ENCODE results near the gene OR1D5. TPM values are rescaled to one million over a fixed set of nuclear protein-coding genes. Genes with fewer than 3 reads are reported as not detected.

The OR1D5 gene
- total and polyA plus RNA-seq, 2 donors from 2014 or later: not detected

GRCh38 chr17:3037259-3037658 is 26.1 kb downstream of the OR1D5 start:
- Histone ChIP-seq H3K36me3 (ENCODE audit: control insufficient read depth in 2 of 3, insufficient read depth in 3 of 3, low read length in 3 of 3) (no peaks in the 10 kb centered on the region), H3K4me3 (ENCODE audit: low read length in 3 of 3) (no peak overlapping the region), H3K27me3 (ENCODE audit: control insufficient read depth, insufficient read depth, low read length) (no peaks in the 10 kb centered on the region), H3K4me1 (ENCODE audit: control insufficient read depth in 2 of 3, insufficient read depth in 2 of 3, low read depth in 1 of 3, low read length in 3 of 3) (no peaks in the 10 kb centered on the region), H3K9ac (ENCODE audit: low read length in 3 of 3) (no peak overlapping the region), H3K9me3 (ENCODE audit: control insufficient read depth in 2 of 3, insufficient read depth in 1 of 3, low read length in 3 of 3) (no peaks in the 10 kb centered on the region), H3K27ac (ENCODE audit: low read depth in 2 of 2, low read length in 2 of 2) (no peak overlapping the region)
- intact Hi-C loops (cut with DNase I): no loop called here
- no peak for TF ChIP-seq CTCF (IDR thresholded peaks at IDR 0.05; ENCODE audit: borderline replicate concordance, extremely low read depth, insufficient read depth)
- DNase-seq: no peak
- no peak for FAIRE-seq

- Histone ChIP-seq H3K36me3 (ENCODE audit: control insufficient read depth in 2 of 3, insufficient read depth in 3 of 3, low read length in 3 of 3) (no peaks in the 10 kb centered on the region), H3K9ac (ENCODE audit: low read length in 3 of 3) (no peak overlapping the region), H3K4me3 (ENCODE audit: low read length in 3 of 3) (no peak overlapping the region), H3K27ac (ENCODE audit: low read depth in 2 of 2, low read length in 2 of 2) (no peak overlapping the region), H3K9me3 (ENCODE audit: control insufficient read depth in 2 of 3, insufficient read depth in 1 of 3, low read length in 3 of 3) (no peaks in the 10 kb centered on the region), H3K4me1 (ENCODE audit: control insufficient read depth in 2 of 3, insufficient read depth in 2 of 3, low read depth in 1 of 3, low read length in 3 of 3) (no peaks in the 10 kb centered on the region), H3K27me3 (ENCODE audit: control insufficient read depth, insufficient read depth, low read length) (no peaks in the 10 kb centered on the region)
- intact Hi-C loops (cut with DNase I): no loop called here
- FAIRE-seq (no peak), DNase-seq (no peak)
- no peak for TF ChIP-seq CTCF (IDR thresholded peaks at IDR 0.05; ENCODE audit: borderline replicate concordance, extremely low read depth, insufficient read depth)
Observed at GRCh38 chr17:3036800-3037199, 26.6 kb downstream of the OR1D5 start.

- FAIRE-seq (no peak), DNase-seq (no peak)
- H3K4me3 ChIP-seq (ENCODE audit: low read length in 3 of 3): no peak overlapping the region
- H3K9me3 ChIP-seq (ENCODE audit: control insufficient read depth in 2 of 3, insufficient read depth in 1 of 3, low read length in 3 of 3): no peaks in the 10 kb centered on the region
- no peak for TF ChIP-seq CTCF (IDR thresholded peaks at IDR 0.05; ENCODE audit: borderline replicate concordance, extremely low read depth, insufficient read depth)
- H3K27ac ChIP-seq (ENCODE audit: low read depth in 2 of 2, low read length in 2 of 2): no peak overlapping the region
- H3K4me1 ChIP-seq (ENCODE audit: control insufficient read depth in 2 of 3, insufficient read depth in 2 of 3, low read depth in 1 of 3, low read length in 3 of 3): no peaks in the 10 kb centered on the region
- H3K27me3 ChIP-seq (ENCODE audit: control insufficient read depth, insufficient read depth, low read length): no peaks in the 10 kb centered on the region
- intact Hi-C loops (cut with DNase I): no loop called here
- no peak overlapping the region for H3K9ac ChIP-seq (ENCODE audit: low read length in 3 of 3)
- no peaks in the 10 kb centered on the region for H3K36me3 ChIP-seq (ENCODE audit: control insufficient read depth in 2 of 3, insufficient read depth in 3 of 3, low read length in 3 of 3)
Observed at GRCh38 chr17:3035968-3036280, 27.5 kb downstream of the OR1D5 start.

- no peaks in the 10 kb centered on the region for H3K27me3 ChIP-seq (ENCODE audit: control insufficient read depth, insufficient read depth, low read length)
- H3K9me3 ChIP-seq (ENCODE audit: control insufficient read depth in 2 of 3, insufficient read depth in 1 of 3, low read length in 3 of 3): no peaks in the 10 kb centered on the region
- intact Hi-C loops (cut with DNase I): no loop called here
- no peak overlapping the region for H3K4me3 ChIP-seq (ENCODE audit: low read length in 3 of 3)
- H3K9ac ChIP-seq (ENCODE audit: low read length in 3 of 3): no peak overlapping the region
- no peak for FAIRE-seq
- peak in 1 of 5 donors; percentile 56 for DNase-seq
- TF ChIP-seq CTCF (IDR thresholded peaks at IDR 0.05; ENCODE audit: borderline replicate concordance, extremely low read depth, insufficient read depth): no peak
- H3K36me3 ChIP-seq (ENCODE audit: control insufficient read depth in 2 of 3, insufficient read depth in 3 of 3, low read length in 3 of 3): no peaks in the 10 kb centered on the region
- no peaks in the 10 kb centered on the region for H3K4me1 ChIP-seq (ENCODE audit: control insufficient read depth in 2 of 3, insufficient read depth in 2 of 3, low read depth in 1 of 3, low read length in 3 of 3)
- no peak overlapping the region for H3K27ac ChIP-seq (ENCODE audit: low read depth in 2 of 2, low read length in 2 of 2)
Observed at GRCh38 chr17:3035256-3035967, 28.0 kb downstream of the OR1D5 start.
